ENCODE results near the gene RMND5A.
A peak's percentile ranks its signal among the peaks of the same experiment; 100 is the strongest.
"Not testable (repeated sequence)": the region's sequence is repeated elsewhere in the genome, so short reads cannot be mapped to it uniquely, and the experiment has no call there.

The RMND5A gene, protein sequence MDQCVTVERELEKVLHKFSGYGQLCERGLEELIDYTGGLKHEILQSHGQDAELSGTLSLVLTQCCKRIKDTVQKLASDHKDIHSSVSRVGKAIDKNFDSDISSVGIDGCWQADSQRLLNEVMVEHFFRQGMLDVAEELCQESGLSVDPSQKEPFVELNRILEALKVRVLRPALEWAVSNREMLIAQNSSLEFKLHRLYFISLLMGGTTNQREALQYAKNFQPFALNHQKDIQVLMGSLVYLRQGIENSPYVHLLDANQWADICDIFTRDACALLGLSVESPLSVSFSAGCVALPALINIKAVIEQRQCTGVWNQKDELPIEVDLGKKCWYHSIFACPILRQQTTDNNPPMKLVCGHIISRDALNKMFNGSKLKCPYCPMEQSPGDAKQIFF

GRCh38 chr2:86719637-86720539 is at the start of gene RMND5A:
Gene RMND5A (plus strand): TSS chr2:86720291. CDS start chr2:86720668, 377 bp downstream.
- peak; percentile 87 for DNase-seq (ENCODE audit: low read depth)

GRCh38 chr2:86671337-86671981 is 48.6 kb upstream of the RMND5A start:
- no peak for DNase-seq (ENCODE audit: low read depth)

- DNase-seq (ENCODE audit: low read depth): no peak
Observed at GRCh38 chr2:86672027-86672545, 48.0 kb upstream of the RMND5A start.

GRCh38 chr2:86673011-86673410 is 47.1 kb upstream of the RMND5A start:
- no peak for DNase-seq (ENCODE audit: low read depth)

DNA sequence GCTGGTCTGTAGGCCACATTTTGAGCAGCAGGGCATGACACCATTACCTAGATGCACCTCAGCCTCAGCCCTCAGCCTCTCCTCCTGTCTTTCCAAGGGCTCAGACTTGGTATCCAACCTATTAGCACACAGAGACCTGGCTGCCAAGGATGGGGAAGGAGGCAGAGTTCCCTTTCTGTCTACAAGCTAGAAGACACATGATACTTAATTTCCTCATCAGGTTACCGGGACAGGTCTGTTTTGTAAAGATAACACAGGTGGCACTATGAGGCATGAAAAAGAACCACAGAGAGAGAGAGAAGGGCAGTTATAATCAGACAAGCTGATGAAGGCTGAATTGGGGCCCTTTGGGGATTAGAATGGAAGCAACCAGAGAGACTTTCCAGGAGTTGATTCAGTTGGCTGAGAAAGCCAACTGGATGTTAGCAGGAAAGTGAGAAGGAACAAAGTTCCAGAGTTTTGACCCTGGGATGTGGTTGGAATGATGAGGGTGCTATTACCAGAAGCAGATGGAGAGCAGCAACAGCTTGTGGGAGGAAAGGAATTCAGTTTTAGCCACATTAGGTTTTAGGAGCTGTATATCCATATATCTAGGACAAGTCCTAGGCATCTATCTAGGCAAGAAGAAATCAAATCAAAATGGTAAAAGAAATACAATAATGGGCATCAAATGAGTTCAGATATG is 46.0 kb upstream of the RMND5A start:
- DNase-seq (ENCODE audit: low read depth): no peak

DNA sequence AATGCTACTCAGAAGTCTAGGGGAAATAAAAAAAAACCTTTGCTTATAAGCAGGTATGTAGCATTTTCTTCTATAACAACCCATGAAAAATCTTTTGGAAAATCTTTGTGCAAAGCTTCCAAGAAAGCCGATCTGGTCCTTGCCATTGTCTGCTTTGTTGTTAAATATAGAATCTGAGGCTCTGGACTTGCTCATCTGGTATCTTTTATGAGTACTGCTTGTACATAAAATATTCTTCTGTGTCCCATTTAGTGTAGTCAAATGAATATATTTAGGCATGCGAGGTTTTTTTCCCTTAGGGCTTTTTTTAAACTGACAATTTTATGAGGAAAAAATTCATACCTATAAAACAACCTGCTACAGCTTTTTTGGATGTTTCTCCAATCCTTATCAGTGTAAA is 45.0 kb upstream of the RMND5A start:
- DNase-seq (ENCODE audit: low read depth): no peak

DNA sequence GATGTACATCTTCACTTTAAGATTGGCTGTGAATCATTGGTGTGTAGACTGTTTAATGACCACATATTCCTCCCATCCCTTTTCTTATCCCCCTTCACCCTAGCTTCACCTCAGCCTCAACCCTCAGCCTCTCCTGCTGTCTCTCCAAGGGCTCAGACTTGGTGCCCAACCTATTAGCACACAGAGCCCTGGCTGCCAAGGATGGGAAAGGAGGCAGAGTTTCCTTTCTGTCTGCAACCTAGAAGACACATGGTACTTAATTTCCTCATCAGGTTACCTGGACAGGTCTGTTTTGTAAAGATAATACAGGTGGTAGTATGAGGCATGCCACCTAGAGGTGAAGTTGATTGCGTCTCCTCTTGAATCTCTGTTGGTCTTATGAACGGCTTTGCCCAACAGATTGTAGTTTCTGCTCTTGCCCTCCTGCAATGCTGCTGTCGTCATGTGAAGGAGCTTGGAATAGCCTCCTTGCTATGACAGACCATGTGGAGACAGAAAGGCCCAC is 44.5 kb upstream of the RMND5A start:
- no peak for DNase-seq (ENCODE audit: low read depth)

DNA sequence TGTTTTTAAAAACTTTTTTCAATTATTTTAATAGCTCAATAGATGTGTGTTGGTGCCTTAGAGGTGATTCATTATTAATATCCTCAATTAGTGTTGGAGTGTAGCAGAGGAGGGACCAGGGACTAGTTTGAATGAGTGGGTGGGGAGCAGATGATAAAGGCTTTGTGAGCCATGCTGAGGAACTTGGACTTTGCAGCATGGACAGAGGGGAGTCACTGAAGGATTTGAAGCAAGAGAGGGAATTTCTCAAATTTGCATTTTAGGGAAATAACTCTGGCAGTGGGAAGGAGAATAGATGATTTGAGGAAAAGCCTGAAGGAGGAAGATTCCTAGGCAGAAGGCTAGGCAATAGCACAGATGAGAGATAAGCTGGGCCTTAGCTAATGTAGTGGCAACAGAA is 42.3 kb upstream of the RMND5A start:
- no peak for DNase-seq (ENCODE audit: low read depth)

DNA sequence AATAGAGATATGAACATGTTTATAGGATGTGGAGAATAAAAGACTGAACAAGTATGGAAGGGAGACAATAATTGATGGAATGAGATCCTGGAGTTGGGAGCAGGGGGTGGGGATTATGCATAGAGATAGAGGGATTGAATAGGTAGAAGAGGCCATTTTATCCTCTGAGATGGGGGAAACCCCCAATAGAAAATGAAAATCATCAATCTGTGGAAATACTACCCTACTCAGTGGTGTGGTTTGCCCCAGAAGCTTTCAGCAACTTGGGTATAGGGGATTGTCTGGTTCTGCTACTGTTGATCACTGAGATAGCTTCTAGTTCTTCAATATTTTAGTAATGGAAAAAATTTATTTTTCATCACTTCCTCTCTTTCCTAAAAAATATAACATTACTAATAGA is 41.1 kb upstream of the RMND5A start:
- DNase-seq (ENCODE audit: low read depth): no peak

GRCh38 chr2:86685351-86685750 is 34.7 kb upstream of the RMND5A start:
- DNase-seq (ENCODE audit: low read depth): no peak

- no peak for DNase-seq (ENCODE audit: low read depth)
Observed at GRCh38 chr2:86686460-86686859, 33.6 kb upstream of the RMND5A start.

DNA sequence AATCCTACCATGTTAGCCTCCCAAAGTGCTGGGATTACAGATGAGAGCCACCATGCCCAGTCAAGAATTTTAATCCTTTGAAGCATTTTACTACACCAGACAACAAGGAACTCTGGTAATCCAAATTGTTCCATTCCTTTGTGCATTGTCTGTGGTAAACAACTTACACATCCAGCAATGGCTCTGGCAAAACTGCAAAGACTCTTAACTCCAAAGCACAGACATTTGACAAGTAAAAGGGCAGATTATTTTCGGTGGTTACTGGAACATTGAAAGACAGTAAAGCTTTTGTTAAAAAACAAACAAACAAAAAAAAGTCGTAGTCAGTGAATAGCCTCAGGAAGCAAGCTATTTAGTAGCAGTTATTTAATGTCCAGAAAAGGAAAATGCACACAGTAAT is 33.2 kb upstream of the RMND5A start:
- no peak for DNase-seq (ENCODE audit: low read depth)

- DNase-seq (ENCODE audit: low read depth): no peak
Observed at GRCh38 chr2:86695053-86695691, 24.9 kb upstream of the RMND5A start.

GRCh38 chr2:86697551-86698104 is 22.5 kb upstream of the RMND5A start:
- no peak for DNase-seq (ENCODE audit: low read depth)

DNA sequence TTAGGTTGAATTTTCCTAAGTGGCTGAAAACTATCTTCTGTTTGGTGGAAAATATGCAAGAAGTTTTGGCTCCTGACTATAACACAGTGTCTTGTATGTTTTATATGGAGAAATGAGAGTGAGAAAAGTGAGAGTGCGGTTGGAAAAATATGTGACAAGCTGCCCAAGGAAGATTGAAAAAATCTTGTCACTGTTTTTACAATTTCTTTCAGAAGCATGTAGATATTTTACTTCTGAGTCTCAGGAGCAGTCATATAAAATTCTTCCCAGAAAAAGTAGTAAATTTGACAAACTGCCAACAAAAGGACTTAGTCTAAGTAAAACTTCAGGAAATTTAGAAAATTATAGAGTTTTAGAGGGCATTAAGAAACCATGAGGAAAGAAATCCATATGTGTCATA is 19.4 kb upstream of the RMND5A start:
- no peak for DNase-seq (ENCODE audit: low read depth)

GRCh38 chr2:86703704-86704361 is 16.3 kb upstream of the RMND5A start:
- no peak for DNase-seq (ENCODE audit: low read depth)

GRCh38 chr2:86704459-86704971 is 15.6 kb upstream of the RMND5A start:
- DNase-seq (ENCODE audit: low read depth): no peak

- no peak for DNase-seq (ENCODE audit: low read depth)
Observed at GRCh38 chr2:86706220-86706619, 13.9 kb upstream of the RMND5A start.

GRCh38 chr2:86706935-86707334 is 13.2 kb upstream of the RMND5A start:
- no peak for DNase-seq (ENCODE audit: low read depth)

DNA sequence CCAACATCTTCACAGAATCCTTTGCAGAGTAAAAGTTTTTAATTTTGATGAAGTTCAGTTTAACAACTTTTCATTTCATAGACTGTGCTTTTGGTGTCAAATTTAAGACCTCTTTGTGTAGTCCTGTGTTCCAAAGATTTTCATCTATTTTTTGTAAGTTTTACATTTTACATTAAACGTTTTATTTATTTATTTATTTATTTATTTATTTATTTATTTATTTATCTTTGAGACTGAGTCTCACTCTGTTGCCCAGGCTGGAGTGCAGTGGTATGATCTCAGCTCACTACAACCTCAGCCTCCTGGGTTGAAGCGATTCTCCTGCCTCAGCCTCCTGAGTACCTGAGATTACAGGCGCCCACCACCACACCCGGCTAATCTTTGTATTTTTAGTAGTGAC is 12.0 kb upstream of the RMND5A start:
- not testable (repeated sequence) for DNase-seq (ENCODE audit: low read depth)

All from activated T-cell treated with anti-CD3 and anti-CD28 coated beads for 24 hours (primary cell).